ENCODE measurements around the gene CSDE1.

DNA sequence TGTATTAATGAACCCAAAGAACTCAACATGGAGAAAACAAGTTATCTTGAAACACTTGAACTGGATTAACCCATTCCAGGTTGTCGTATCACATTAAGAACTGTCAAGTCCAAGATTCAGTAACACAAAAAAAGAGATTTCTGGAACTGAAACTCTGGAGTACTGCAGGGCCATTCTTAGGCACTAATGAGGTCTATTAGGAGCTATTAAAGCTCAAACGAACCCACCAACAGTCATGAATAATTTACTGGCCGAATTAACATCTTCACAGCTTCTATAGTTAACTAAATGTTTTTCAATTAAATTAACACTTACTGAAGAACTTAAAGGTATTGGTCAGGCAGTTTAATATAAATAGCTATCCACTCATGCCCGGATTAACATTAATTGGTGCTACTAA lies 4.6 kb downstream of the CSDE1 start:
- TF ChIP-seq, protein P1, sequence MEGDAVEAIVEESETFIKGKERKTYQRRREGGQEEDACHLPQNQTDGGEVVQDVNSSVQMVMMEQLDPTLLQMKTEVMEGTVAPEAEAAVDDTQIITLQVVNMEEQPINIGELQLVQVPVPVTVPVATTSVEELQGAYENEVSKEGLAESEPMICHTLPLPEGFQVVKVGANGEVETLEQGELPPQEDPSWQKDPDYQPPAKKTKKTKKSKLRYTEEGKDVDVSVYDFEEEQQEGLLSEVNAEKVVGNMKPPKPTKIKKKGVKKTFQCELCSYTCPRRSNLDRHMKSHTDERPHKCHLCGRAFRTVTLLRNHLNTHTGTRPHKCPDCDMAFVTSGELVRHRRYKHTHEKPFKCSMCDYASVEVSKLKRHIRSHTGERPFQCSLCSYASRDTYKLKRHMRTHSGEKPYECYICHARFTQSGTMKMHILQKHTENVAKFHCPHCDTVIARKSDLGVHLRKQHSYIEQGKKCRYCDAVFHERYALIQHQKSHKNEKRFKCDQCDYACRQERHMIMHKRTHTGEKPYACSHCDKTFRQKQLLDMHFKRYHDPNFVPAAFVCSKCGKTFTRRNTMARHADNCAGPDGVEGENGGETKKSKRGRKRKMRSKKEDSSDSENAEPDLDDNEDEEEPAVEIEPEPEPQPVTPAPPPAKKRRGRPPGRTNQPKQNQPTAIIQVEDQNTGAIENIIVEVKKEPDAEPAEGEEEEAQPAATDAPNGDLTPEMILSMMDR (IDR thresholded peaks at IDR 0.05; ENCODE audit: insufficient read depth, low read depth, low read length), result no peak
- no peak for TF ChIP-seq EZH2 (IDR thresholded peaks at IDR 0.05; ENCODE audit: insufficient read depth, low read length)

All from astrocyte (in vitro differentiated cells and primary cell).